Upper lobe of right lung (tissue), 1 donor: Measurements from ENCODE around the gene SLC39A2. TPM values are rescaled to one million over a fixed set of nuclear protein-coding genes. Genes with fewer than 3 reads are reported as not detected.
"Not testable (repeated sequence)": the region's sequence is repeated elsewhere in the genome, so short reads cannot be mapped to it uniquely, and the experiment has no call there.

Experiments used
- ATAC-seq: fragments of 200-7000 bp; cut with Tn5 transposase; one replicate; pipeline ENCODE4 v1.9.1; 2020; ENCODE audit warnings: mild to moderate bottlenecking, moderate library complexity
- DNase-seq: peaks from one replicate; pipeline ENCODE4 v3.0.0-alpha.2; 2020
- H3K27ac ChIP-seq: fragments of 200-600 bp; one replicate; pipeline ENCODE4 v1.8.0; 2022
- H3K27me3 ChIP-seq: fragments of 200-600 bp; one replicate; pipeline ENCODE4 v1.8.0; 2022; ENCODE audit warnings: mild to moderate bottlenecking
- H3K36me3 ChIP-seq: fragments of 200-600 bp; one replicate; pipeline ENCODE4 v1.8.0; 2022
- H3K4me1 ChIP-seq: fragments of 200-600 bp; one replicate; pipeline ENCODE4 v1.8.0; 2022
- H3K4me3 ChIP-seq: fragments of 200-600 bp; one replicate; pipeline ENCODE4 v1.8.0; 2022; ENCODE audit warnings: mild to moderate bottlenecking
- H3K9me3 ChIP-seq: fragments of 200-600 bp; one replicate; pipeline ENCODE4 v1.8.0; 2022
- CTCF ChIP-seq: fragments of 200-600 bp; IDR thresholded peaks from one replicate; pipeline ENCODE4 v1.8.0; 2022; ENCODE audit warnings: antibody characterized with exemption
- intact Hi-C: fragments of 100-400 bp; cut with DNase I; formaldehyde crosslinking; loops from one replicate; pipeline ENCODE4 v1.11.0; 2022
- total RNA-seq: library from RNA; stranded (reverse); fragmentation: NEBNext Ultra II Directional; extraction: Animal tissue kit (Norgen Biotek cat#: 25700); gene quantifications from one replicate; pipeline ENCODE4 v1.2.1, GENCODE V29; 2021
- donor health status: DM: no; HTN: yes; CAD: no; lungs with severe emphysema.

The SLC39A2 gene
- total RNA-seq, 1 donor from 2014 or later, result not detected

- H3K27ac ChIP-seq, result no peak overlapping the region
Measured at GRCh38 chr14:21003788-21004346, 4.8 kb downstream of the SLC39A2 start.

GRCh38 chr14:21009721-21010120 is 10.6 kb downstream of the SLC39A2 start:
- H3K27ac ChIP-seq, ATAC-seq, H3K36me3 ChIP-seq, H3K27me3 ChIP-seq, H3K9me3 ChIP-seq, intact Hi-C loops, DNase-seq, H3K4me3 ChIP-seq, H3K4me1 ChIP-seq: not testable (repeated sequence)

More at GRCh38 chr14:21003788-21004346, 4.8 kb downstream of the SLC39A2 start:
- no peak for TF ChIP-seq CTCF
- ATAC-seq, result no peak
- Histone ChIP-seq H3K9me3 (no peaks in the 10 kb centered on the region), H3K4me1 (no peaks in the 10 kb centered on the region), H3K27me3 (no peaks in the 10 kb centered on the region), H3K36me3 (no peaks in the 10 kb centered on the region), H3K4me3 (no peak overlapping the region)
- DNase-seq, result no peak
- intact Hi-C loops, result no loop called here

- intact Hi-C loops, result no loop called here
- no peak for TF ChIP-seq CTCF
- H3K4me1 ChIP-seq, result no peaks in the 10 kb centered on the region
- H3K27ac ChIP-seq, result no peak overlapping the region
- no peak overlapping the region for H3K4me3 ChIP-seq
- no peaks in the 10 kb centered on the region for H3K27me3 ChIP-seq
- H3K36me3 ChIP-seq, result no peaks in the 10 kb centered on the region
- H3K9me3 ChIP-seq, result no peaks in the 10 kb centered on the region
- DNase-seq (no peak), ATAC-seq (no peak)
Measured at GRCh38 chr14:21011136-21011535, 12.0 kb downstream of the SLC39A2 start.

- DNase-seq, result peak; percentile 76
- no peaks in the 10 kb centered on the region for H3K27me3 ChIP-seq
- H3K27ac ChIP-seq, result no peak overlapping the region
- ATAC-seq, result peak; percentile 93
- peaks cover 28% of the 10 kb centered on the region for H3K36me3 ChIP-seq
- H3K4me3 ChIP-seq, result no peak overlapping the region
- no peaks in the 10 kb centered on the region for H3K9me3 ChIP-seq
- H3K4me1 ChIP-seq, result peaks cover 7% of the 10 kb centered on the region
- peak; percentile 94 for TF ChIP-seq CTCF
- intact Hi-C loops, result loop anchor here (5.0 kb wide), 1 partner anchor 78 kb away; no protein-coding TSS in a partner anchor
Measured at GRCh38 chr14:21014761-21015190, 15.7 kb downstream of the SLC39A2 start.

GRCh38 chr14:21015312-21015711 is 16.2 kb downstream of the SLC39A2 start:
- Histone ChIP-seq H3K36me3 (peaks cover 33% of the 10 kb centered on the region), H3K9me3 (no peaks in the 10 kb centered on the region), H3K4me3 (no peak overlapping the region), H3K27me3 (no peaks in the 10 kb centered on the region), H3K27ac (no peak overlapping the region), H3K4me1 (peaks cover 7% of the 10 kb centered on the region)
- intact Hi-C loops, result loop anchor here (5.0 kb wide), 1 partner anchor 77 kb away; no protein-coding TSS in a partner anchor
- no peak for TF ChIP-seq CTCF
- no peak for DNase-seq
- ATAC-seq, result peak; percentile 46

GRCh38 chr14:21016413-21017190 is 17.5 kb downstream of the SLC39A2 start:
- H3K27ac ChIP-seq, result no peak overlapping the region
- TF ChIP-seq CTCF, result no peak
- intact Hi-C loops, result loop anchor here (5.0 kb wide), 1 partner anchor 76 kb away; no protein-coding TSS in a partner anchor

More at GRCh38 chr14:21016413-21017190, 17.5 kb downstream of the SLC39A2 start:
- Histone ChIP-seq H3K9me3 (no peaks in the 10 kb centered on the region), H3K36me3 (peaks cover 45% of the 10 kb centered on the region), H3K4me3 (no peak overlapping the region), H3K4me1 (peaks cover 7% of the 10 kb centered on the region), H3K27me3 (no peaks in the 10 kb centered on the region)
- ATAC-seq (no peak), DNase-seq (no peak)
